PC-3 (cell line): ENCODE results near the gene CYTH2. TPM values are rescaled to one million over a fixed set of nuclear protein-coding genes. Genes with fewer than 3 reads are reported as not detected.
A peak's percentile ranks its signal among the peaks of the same experiment; 100 is the strongest.

ENCODE experiments used
- ATAC-seq: fragments of 200-7000 bp; cut with Tn5 transposase; 2 replicates; pipeline ENCODE4 v1.9.1; 2020; ENCODE audit warnings: mild to moderate bottlenecking, moderate library complexity
- BruUV-seq: library from RNA; stranded (reverse); fragments of 400-500 nt; replicated peaks from 2 replicates; lab custom pipeline; 2021; lab: Mats Ljungman, UMichigan
- CTCF ChIA-PET: fragments of 300-600 bp; sonication (Branson Sonifier 250); formaldehyde crosslinking; loops from one replicate; lab custom pipeline; 2022; ENCODE audit warnings: antibody characterized with exemption; lab: Charles Lee
- POLR2A ChIA-PET: fragments of 300-600 bp; sonication (Branson Sonifier 250); formaldehyde crosslinking; loops from one replicate; lab custom pipeline; 2022; ENCODE audit warnings: antibody characterized with exemption; ENCODE audit not compliant: unreplicated experiment; lab: Charles Lee
- DNase-seq: peaks from one replicate; pipeline ENCODE4 v3.0.0-alpha.2; 2015
- H2AFZ ChIP-seq: fragments of 300-600 bp; sonication (generic); 2 replicates; pipeline ENCODE4 v1.6.0; 2016; ENCODE audit warnings: antibody characterized with exemption, low read length
- H3F3A ChIP-seq: fragments of 300-600 bp; sonication (generic); one replicate; pipeline ENCODE4 v1.6.0; 2017; ENCODE audit warnings: antibody characterized with exemption, low read length, control low read depth, mild to moderate bottlenecking; ENCODE audit not compliant: unreplicated experiment
- H3K27ac ChIP-seq: fragments of 300-600 bp; sonication (generic); 2 replicates; pipeline ENCODE4 v1.5.1; 2016; ENCODE audit warnings: mild to moderate bottlenecking, low read length
- H3K27me3 ChIP-seq: fragments of 300-600 bp; sonication (generic); 2 replicates; pipeline ENCODE4 v1.6.1; 2016; ENCODE audit warnings: low read length, mixed read lengths
- H3K36me3 ChIP-seq: fragments of 300-600 bp; sonication (generic); 2 replicates; pipeline ENCODE4 v1.6.1; 2016; ENCODE audit warnings: low read depth, mixed run types, low read length, mixed read lengths
- H3K4me1 ChIP-seq: fragments of 300-600 bp; sonication (generic); 2 replicates; pipeline ENCODE4 v1.5.1; 2016; ENCODE audit warnings: low read length; ENCODE audit not compliant: insufficient read depth
- H3K4me2 ChIP-seq: fragments of 300-600 bp; sonication (generic); 2 replicates; pipeline ENCODE4 v1.6.0; 2016; ENCODE audit warnings: low read length
- H3K4me3 ChIP-seq: fragments of 300-600 bp; sonication (generic); 2 replicates; pipeline ENCODE4 v1.5.1; 2016; ENCODE audit warnings: mild to moderate bottlenecking, low read length, mixed read lengths
- H3K79me2 ChIP-seq: fragments of 300-600 bp; sonication (generic); 2 replicates; pipeline ENCODE4 v1.6.1; 2017; ENCODE audit warnings: low read length, mixed read lengths
- H3K9ac ChIP-seq: fragments of 300-600 bp; sonication (generic); 2 replicates; pipeline ENCODE4 v1.6.0; 2016; ENCODE audit warnings: mild to moderate bottlenecking, low read length
- H3K9me2 ChIP-seq: fragments of 300-600 bp; sonication (generic); replicated peaks from 2 replicates; pipeline ENCODE4 v1.6.1; 2016; ENCODE audit warnings: mixed run types, low read length, mixed read lengths
- H3K9me3 ChIP-seq: fragments of 300-600 bp; sonication (generic); 2 replicates; pipeline ENCODE4 v1.6.1; 2016; ENCODE audit warnings: low read length, mixed read lengths
- H4K20me1 ChIP-seq: fragments of 300-600 bp; sonication (generic); 2 replicates; pipeline ENCODE4 v1.6.1; 2016; ENCODE audit warnings: low read length, mixed read lengths
- CTCF ChIP-seq: fragments of 300-600 bp; sonication (generic); conservative IDR thresholded peaks from 2 replicates; pipeline ENCODE4 v1.5.1; 2017; ENCODE audit warnings: antibody characterized with exemption, low read depth, mild to moderate bottlenecking, low read length
- EZH2 ChIP-seq: fragments of 300-600 bp; sonication (generic); IDR thresholded peaks from one replicate; pipeline ENCODE4 v1.6.1; 2017; ENCODE audit warnings: antibody characterized with exemption, mild to moderate bottlenecking, low read length; ENCODE audit not compliant: unreplicated experiment
- EZH2phosphoT487 ChIP-seq: fragments of 300-600 bp; sonication (generic); IDR thresholded peaks from 2 replicates; pipeline ENCODE4 v1.6.1; 2018; ENCODE audit warnings: mild to moderate bottlenecking, antibody characterized with exemption, low read length, borderline replicate concordance
- intact Hi-C: fragments of 100-400 bp; cut with micrococcal nuclease; formaldehyde crosslinking; loops from 2 replicates; pipeline ENCODE4 v1.9.0; 2023
- total RNA-seq: library from RNA; depleted of rRNA; stranded (reverse); fragments of >200 nt; gene quantifications from 2 replicates; pipeline ENCODE4 v1.2.3, GENCODE V29; 2014

Gene CYTH2
- total RNA-seq, 1 experiment from 2014 or later = 50.5 TPM

- H3K9me3 ChIP-seq = no peaks in the 10 kb centered on the region
- peak overlapping the region; percentile 75 for H3K4me2 ChIP-seq
- peak overlapping the region; percentile 53; the same call in 1 of the 2 replicates for H2AFZ ChIP-seq
- BruUV-seq = no TSS peak
- TF ChIP-seq EZH2 (no peak), EZH2phosphoT487 (no peak), CTCF (no peak)
- ChIA-PET POLR2A (no interaction called here), CTCF (interaction anchor here (0.7 kb wide), 1 partner anchor 73 kb away, joined by 3 read pairs; no protein-coding TSS in a partner anchor)
- no peaks in the 10 kb centered on the region for H4K20me1 ChIP-seq
- no peaks in the 10 kb centered on the region for H3F3A ChIP-seq
- intact Hi-C loops = no loop called here
- H3K36me3 ChIP-seq = no peaks in the 10 kb centered on the region
- no peaks in the 10 kb centered on the region for H3K27me3 ChIP-seq
- no peaks in the 10 kb centered on the region for H3K9me2 ChIP-seq
- peak; percentile 5 for ATAC-seq
- no peaks in the 10 kb centered on the region for H3K79me2 ChIP-seq
- H3K4me3 ChIP-seq = peak overlapping the region; percentile 63
- H3K27ac ChIP-seq = no peak overlapping the region
- H3K4me1 ChIP-seq = no peaks in the 10 kb centered on the region; the same call in 1 of the 2 replicates
- no peak for DNase-seq
- no peak overlapping the region for H3K9ac ChIP-seq
Observed at GRCh38 chr19:48511321-48511731, 42.2 kb downstream of the CYTH2 start.

GRCh38 chr19:48511800-48512503 is 42.8 kb downstream of the CYTH2 start, which contains the start of gene LMTK3:
Gene LMTK3, minus strand, starts transcription at chr19:48511835. Its CDS starts 259 bp downstream, at chr19:48511576.
- POLR2A ChIA-PET = no interaction called here
- no peaks in the 10 kb centered on the region for H3K36me3 ChIP-seq
- BruUV-seq = no TSS peak
- no peaks in the 10 kb centered on the region for H3K79me2 ChIP-seq
- peak within 1 kb of the TSS; percentile 63 for H3K4me3 ChIP-seq
- no peak within 1 kb of the TSS for H3K27ac ChIP-seq
- no peaks in the 10 kb centered on the region for H3F3A ChIP-seq
- H2AFZ ChIP-seq = peak within 1 kb of the TSS; percentile 91
- TF ChIP-seq EZH2phosphoT487 (no peak), CTCF (no peak), EZH2 (no peak)
- no peaks in the 10 kb centered on the region for H3K9me3 ChIP-seq
- no peak within 1 kb of the TSS for H3K9ac ChIP-seq
- CTCF ChIA-PET = no interaction called here
- H3K27me3 ChIP-seq = no peaks in the 10 kb centered on the region
- intact Hi-C loops = no loop called here
- ATAC-seq (no peak), DNase-seq (peak; percentile 28)
- no peaks in the 10 kb centered on the region for H4K20me1 ChIP-seq
- no peaks in the 10 kb centered on the region for H3K9me2 ChIP-seq
- peak within 1 kb of the TSS; percentile 98 for H3K4me2 ChIP-seq
- no peaks in the 10 kb centered on the region; the same call in 1 of the 2 replicates for H3K4me1 ChIP-seq
